Limb (tissue), 2 donors: ENCODE data around the gene CHCT1.
"Not testable (repeated sequence)": the region's sequence is repeated elsewhere in the genome, so short reads cannot be mapped to it uniquely, and the experiment has no call there.

ENCODE experiments used
- DNase-seq, 2 donors: peaks; one replicate each; pipeline ENCODE4 v3.0.0-alpha.2; 2016; ENCODE audit errors: extremely low spot score in 2 of 2

Gene CHCT1

DNA sequence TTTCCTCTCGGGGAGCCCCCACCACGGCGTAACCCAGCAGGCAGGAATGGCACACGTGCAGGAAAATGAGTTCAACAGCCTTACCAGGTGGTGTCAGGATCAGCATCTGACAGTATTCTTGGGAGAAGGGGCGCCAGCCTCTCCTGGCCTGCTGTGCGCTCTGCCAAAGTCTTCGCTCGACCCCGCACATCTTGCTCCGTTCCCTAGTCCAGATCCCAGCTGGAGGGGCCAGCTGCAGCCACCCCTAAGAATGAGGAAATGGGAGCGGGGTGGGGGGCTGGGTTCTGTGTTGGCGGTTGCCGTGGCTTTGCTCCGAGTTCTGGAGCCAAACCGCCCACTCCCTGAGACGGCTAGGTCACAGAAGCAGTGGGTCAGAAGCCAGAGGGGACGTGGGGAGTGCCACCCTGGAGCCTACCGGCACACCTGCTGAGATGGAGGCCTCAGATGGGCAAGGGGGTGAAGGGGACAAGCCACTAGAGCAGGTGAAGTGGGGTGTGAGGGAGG is at the start of gene CHCT1:
Gene CHCT1, plus strand, starts transcription at position 328 of the 504 bp plus-strand sequence. Its CDS starts 104 bp downstream, at position 432.
- DNase-seq: peak in 1 of 2 donors; percentile 33

DNA sequence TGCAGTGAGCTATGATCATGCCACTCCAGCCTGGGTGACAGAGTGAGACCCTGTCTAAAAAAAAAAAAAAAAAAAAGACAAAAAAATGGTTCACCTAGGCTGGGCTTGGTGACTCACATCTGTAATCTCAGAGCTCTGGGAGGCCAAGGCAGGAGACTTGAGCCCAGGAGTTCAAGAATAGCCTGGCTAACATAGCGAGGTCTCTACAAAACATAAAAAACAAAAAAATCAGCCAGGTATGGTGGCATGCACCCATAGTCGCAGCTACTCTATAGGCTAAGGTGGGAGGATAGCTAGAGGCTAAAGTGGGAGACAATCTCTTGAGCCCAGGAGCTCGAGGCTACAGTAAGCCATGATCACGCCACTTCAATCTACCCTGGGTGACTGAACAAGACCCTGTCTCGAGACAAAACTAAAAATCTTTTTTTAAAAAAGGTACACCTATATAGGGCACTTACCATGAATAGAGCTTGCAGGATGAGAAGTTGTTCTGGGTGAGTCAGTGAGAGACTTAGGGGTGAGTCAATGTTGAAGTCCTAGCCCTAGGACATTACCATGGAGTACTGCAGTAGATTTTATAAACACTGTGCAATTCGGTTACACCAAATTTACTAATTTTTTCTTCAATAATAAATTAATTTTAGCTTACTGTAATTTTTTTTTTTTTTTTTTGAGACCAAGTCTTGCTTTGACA is 49.4 kb upstream of the CHCT1 start:
- no peak for DNase-seq

DNA sequence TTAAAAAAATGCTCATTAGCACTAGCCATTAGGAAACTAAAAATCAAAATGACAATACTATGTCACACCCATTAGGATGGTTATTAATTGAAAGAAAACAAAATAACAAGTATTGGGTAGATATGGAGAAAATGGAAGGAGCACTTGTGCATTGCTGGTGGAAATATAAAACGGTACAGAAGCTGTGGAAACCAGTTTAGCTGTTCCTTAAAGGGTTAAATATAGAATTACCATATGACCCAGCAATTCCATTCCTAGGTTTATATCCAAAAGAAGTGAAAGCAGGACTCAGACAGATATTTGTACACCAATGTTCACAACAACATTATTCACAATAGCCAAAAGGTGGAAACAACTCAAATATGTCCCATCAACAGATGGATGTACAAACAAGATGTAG is 44.1 kb upstream of the CHCT1 start:
- DNase-seq: not testable (repeated sequence)

DNA sequence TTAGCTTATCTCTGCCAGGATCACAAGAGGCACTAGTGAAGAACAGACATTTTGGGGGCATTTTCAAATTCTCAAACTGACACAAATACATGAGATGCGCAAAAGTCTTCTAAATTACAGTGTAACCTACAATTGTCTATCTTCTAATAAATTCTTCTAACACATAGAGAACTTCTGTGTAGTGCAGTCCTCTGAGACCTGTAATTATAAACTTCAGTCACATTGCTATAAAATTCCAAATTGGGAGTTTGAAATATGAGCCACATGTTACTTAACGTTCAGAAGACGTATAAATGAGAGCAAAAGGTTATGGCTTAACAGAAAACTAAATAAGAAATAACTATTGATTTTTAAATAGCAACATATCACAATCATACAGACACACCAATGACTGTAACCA is 42.8 kb upstream of the CHCT1 start:
- not testable (repeated sequence) for DNase-seq

DNA sequence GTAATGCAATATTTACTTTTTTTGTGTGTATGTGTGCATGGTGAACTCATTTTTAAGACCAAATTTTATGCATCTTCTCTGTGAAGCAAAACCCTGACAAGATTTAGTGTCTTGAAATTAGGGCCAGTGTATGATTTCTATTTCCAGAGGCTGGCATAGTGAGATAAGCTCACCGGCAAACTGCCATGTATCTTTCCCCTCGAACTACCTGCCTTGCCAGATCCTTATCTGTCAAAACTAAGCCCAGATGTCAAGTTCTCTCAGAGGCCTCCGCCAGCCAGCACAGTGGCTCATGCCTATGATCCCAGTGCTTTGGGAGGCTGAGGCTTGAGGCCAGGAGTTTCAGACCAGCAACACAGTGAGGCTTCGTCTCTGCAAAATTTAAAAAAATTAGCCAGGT is 40.3 kb upstream of the CHCT1 start:
- DNase-seq: no peak

DNA sequence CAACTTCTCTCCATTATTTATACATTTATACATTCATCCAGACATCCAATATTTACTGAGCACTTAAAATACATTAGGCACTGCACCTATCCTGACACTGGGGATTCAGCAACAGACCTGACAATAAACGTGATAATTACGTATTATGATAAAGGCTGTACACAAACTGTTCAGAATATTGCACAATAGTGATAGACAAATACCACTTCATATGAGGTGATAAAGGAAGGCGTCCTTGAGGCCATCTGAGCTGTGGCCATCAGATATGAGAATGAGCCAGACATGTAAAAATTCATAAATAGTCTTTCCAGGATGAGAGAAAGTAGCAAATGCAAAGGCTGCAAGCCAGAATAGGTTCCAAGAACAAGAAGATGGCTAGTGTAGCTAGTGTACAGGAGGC is 38.9 kb upstream of the CHCT1 start:
- no peak for DNase-seq

DNA sequence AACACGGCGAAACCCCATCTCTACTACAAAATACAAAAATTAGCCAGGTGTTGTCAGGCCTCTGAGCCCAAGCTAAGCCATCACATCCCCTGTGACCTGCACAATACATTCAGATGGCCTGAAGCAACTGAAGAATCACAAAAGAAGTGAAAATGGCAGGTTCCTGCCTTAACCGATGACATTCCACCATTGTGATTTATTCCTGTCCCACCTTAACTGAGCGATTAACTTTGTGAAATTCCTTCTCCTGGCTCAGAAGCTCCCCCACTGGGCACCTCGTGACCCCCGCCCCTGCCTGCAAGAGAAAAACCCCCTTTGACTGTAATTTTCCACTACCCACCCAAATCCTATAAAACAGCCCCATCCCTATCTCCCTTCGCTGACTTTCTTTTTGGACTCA is 37.4 kb upstream of the CHCT1 start:
- not testable (repeated sequence) for DNase-seq

DNA sequence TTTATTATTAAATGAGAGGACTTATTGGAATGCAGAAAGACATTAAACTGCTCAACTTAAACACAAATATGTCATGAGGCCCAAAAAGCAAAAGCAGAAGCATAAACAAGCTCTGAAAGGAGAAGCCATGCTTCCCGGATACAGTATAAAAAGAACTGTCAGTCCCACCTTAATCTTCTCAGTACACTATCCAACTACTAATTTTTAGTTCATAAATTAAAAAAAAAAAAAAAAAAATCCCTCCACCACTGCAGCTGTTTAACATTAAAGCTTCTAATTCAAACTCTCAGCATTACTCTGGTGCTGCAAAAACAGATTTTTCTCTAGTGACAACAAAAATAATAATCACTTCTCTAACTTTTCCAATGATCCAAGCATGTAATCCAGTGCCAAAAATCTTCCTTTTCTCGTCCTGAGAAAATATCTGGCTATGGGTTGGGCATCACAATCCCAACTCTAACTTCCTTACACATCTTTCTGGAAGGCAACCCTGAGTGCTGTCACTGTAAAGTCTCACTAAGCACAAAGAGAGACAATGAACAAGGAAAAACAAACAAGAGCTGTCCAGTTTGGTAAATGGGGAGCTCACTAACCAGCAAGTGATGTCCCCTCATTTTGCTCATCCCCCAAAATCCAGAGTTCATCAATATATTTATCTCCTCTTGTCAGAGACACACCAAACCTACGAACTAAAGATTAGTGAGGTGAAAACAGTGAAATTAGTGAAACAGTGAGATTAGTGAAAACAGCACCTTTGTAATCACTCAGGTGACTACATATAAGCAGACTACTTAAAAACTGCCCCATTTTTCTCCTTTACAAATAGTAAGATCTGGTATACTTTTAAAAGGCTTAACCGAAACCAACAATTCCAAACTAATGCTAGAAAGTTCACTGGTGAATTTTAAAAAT is 35.9 kb upstream of the CHCT1 start:
- no peak for DNase-seq

DNA sequence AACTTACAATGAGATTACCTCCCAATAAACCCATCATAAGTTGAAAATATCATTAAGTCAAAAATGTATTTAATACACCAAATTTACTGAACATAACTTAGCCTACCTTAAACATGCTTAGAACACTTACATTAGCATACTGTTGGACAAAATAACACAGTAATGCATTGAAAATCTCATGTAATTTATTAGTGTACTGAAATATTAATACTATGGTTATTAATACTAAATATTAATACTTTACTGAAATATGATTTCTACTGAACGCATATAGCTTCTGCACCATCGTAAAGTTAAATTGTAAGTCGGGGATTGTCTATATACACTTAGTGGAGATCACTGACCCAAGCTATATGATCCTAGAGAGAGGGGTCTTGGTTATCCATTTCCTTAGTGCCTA is 34.6 kb upstream of the CHCT1 start:
- no peak for DNase-seq

DNA sequence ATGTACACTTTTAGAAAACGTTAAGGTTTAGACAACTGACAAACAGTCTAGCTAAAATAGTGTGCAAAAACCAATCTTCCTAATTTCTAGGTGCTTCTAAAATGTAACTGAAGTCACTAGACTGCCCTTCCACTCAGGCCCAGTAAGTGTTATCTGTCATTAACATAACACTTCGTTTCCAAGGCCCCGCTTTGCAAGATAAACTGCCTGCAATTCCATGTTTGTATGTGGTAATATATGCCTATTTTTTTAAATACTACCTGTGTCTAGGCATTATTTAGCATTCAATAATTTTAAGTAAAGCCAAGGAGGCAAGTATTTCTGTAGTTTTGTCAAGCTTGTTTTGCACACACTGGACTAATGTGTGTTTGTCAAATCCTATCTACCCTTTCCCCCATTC is 33.5 kb upstream of the CHCT1 start:
- DNase-seq: no peak

DNA sequence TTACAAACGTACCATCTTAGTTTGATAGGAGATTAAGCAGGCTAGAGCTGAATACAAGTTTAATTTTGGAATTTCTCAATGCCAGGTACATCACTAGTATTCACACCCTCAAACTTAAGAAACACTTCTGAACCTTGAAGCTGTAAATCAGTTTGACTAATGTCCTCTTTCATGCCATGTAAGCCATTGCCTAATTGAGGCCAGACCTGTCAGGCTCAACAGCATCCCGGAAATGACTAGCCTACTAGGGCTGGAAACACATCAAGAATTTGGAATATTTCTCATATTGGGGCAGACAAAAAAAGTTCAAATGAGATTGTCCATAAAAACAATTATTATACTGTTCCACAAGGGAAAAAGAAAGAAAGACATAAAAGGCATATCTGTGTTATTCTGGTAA is 32.1 kb upstream of the CHCT1 start:
- no peak for DNase-seq

DNA sequence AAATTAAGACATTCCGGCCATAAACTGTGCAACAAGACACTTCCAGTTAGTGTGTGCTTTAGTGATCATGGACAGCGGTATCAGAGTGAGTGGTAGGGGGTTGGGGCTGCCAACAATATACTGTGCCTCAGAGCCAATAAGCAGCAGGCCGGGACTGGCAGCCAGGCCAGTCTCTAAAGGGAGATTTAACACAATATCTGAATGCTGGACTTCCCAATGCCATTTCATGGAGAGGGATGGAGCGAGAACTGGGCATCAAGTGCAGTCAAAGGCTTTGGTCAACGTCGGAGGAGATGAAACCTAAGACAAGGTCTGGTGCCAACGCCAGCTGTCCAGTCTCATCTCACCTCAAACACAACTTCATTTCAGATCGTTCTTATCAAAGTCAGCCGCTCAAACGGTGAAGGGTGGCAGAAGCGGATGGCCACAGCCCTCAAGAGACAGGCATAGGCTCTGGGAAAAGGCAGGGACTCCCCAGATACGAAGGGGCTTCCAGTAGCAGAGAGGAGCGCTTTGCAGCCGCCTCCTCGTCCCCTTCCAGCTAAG is 31.3 kb upstream of the CHCT1 start:
- DNase-seq: peak; percentile 30 to 48

DNA sequence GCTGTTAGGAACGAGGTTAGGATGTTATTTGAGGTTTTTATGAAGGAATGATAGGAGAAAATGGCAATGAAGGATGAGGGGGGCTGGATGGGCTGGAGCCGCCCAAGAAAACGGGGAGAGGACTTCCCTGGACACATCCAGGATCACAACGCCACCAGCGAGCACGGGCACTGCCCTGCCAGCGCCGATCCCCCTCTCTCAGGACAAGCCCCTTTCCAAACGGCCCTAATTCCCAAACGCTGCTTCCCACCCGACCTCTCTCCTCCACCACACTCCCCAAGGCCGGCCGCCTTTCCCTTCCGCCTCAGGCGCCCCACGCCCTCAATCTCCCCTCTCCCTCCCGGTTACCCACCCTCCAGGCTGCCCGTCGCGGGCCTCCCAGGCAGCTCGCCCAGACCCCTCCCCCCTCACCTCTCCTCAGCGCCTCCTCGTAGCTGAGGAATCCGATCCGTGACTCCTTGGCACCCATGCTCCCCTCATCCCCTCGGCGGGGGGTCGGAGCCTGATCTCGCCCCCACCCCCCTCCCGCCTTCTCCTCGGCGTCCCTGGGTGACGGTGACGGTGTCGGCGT is 30.7 kb upstream of the CHCT1 start:
- no peak for DNase-seq

DNA sequence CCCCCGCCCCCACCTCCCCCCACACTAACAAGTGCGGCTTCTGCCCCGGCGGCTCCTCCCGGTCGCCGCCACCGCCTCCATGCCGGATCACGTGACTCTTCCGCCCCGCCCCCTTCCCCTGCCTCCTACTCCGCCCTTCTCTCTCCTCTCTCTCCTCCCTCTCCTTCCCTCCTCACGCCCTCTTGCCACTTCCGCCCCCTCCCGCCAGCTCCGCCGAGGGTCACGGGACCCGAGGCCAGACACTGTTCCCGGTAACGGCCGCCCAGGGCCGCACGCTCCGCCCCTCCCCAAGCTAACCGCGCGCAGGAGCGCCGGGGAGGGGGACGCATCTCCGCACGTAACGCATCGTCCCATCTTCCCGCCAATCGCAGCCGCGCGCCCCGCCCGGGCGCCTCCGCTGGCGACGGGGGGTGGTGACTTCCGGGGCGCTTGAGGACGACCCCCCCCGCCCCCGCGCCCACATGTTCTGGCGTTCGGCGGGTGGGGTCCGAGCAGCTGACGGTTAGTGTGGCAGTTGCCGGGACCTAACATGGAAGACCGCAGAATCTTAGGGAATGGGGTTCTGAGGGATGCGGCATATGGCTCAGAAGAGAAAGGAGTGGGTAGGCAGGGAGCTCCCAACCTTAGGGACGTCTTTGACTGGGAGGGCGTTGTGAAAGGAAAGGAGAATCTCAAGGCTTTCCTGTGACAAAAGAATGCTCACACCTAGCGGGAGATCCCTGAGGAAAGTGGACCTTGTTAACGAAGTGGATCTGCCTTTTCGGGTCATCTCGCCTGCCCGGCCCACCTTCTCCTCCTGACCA is 30.0 kb upstream of the CHCT1 start, which contains the start of gene USP32:
Gene USP32, minus strand, starts transcription at position 92 of the 803 bp plus-strand sequence. CDS start 194 bp downstream, outside the sequence.
- peak; percentile 98 to 99 for DNase-seq

DNA sequence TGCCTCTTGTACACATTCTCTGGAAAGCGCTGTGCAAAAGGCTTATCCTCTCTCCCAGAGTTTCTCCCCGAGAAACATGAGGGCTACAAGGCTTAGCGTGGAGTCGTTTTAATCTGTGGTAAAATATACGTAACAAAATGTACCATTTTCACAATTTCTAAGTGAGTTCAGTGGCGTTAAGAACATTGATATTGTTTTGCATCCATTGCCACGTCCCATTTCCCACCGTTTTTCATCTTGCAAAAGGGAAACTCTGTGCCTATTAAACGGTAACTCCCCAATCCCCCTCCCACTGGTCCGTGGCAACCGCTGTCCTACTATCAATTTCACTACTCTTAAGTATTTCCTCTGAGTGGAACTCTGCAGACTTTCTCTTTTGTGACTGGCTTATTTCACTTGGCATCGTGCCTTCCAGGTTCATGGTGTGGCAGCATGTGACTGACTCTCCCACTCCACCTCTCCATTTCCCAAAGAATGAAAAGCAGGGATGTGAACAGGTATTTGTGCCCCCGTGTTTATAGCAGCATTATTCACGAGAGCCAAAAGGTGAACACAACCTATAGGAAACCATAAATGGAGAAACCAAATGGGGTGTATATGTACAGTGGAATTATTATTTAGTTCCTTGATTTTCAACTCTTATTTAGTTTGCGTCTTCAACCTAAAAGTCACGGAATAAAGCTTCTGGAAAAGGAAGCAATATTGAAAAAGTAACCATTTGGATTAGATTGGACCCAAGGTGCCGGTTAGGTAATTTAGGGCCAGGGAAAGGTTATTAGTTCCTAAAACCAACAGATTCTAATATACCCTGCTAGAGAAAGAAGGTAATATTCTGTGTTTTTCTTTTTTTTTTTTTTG is 29.2 kb upstream of the CHCT1 start:
- DNase-seq: peak; percentile 17 to 51

DNA sequence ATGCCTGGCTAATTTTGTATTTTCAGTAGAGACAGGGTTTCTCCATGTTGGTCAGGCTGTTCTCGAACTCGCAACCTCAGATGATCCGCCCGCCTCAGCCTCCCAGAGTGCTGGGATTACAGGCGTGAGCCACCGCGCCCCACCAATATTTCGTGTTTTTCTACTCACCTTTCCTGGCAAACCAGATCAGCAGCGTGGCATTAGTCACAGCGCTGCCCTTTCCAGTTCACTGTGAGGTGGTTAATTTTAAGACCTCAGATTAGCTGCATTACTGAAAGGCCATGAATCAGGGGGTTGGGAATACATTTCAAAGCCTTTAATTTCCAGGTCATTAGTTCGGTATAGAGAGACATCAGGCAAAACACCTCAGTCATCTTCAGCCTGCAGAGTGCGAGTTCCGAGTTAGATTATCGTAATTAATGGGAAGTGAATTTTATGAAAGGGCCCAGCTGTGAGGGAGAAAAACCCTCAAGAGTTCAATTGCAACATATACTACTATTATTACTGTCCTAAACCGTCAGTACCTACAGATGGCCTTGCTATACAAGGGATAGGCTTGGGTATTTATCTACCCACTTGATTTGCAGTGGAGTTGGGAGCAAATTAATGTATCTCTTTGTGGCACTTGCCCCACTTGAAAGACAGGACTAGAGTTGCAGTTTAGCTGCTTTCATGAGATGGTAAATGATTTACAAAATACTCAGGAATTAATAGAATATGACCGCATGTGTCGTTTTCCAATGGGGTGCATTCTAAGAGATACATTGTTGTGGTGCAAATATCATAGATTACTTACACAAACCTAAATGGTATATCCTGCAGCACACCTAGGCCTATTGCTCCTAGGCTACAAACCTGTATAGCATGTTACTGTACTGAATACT is 28.2 kb upstream of the CHCT1 start:
- no peak for DNase-seq

DNA sequence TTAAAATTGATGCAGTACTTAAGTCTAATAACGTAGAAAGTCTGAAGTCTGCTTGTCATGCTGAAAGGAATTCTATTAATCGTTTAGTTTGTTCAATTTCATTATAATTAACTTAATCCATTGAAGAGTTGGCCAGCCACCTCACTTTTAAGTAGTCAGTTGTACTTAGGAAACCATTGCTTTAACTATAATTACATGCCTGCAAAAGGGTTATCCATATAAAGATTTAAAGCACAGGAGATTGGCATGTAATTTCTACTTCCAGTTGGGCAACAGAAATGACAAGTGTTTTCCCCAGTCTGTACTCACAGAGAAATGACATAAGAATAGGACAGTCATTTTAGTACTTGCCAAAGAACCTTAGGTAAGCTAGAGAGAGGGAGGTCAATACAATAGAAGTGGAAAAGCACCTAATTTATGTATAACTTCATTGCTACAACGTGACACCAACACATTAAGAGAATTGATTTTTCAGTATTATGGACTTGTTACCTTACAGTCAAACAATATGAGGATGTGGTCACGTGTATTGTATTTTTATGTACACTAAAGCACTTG is 26.7 kb upstream of the CHCT1 start:
- DNase-seq: no peak

DNA sequence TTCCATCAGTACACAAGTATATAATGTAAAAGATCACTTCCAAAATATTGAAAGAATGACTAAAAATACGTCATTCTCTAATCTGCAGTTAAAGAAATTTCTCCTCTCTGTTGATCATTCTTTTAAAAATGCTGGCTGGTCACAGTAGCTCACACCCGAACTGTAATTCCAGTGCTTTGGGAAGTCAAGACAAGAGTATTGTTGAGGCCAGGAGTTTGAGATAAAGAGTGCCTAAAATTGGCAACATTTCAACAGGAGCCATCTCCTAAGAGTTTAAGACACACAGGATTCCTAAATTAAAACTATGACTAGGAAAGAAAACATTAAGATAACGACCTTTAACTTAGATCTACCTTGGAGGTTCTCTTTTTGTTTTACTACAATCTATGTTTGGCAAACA is 25.9 kb upstream of the CHCT1 start:
- DNase-seq: no peak
